Dendritic cell treated with granulocyte-macrophage colony-stimulating factor and Interleukin-4, amounts not matched to agents 40 ng/mL and 50 ng/mL, for 4 days (primary cell): ENCODE measurements around the gene HELLS.
"Not testable (repeated sequence)": the region's sequence is repeated elsewhere in the genome, so short reads cannot be mapped to it uniquely, and the experiment has no call there.

Experiments
- H3K27ac Mint-ChIP-seq: one replicate; pipeline ENCODE4 v1.8.0; 2022; ENCODE audit warnings: mild to moderate bottlenecking, mixed read lengths
- H3K27me3 Mint-ChIP-seq: one replicate; pipeline ENCODE4 v1.8.0; 2022; ENCODE audit warnings: mild to moderate bottlenecking, mixed read lengths
- H3K36me3 Mint-ChIP-seq: one replicate; pipeline ENCODE4 v1.8.0; 2022; ENCODE audit warnings: low read depth, mixed read lengths
- H3K4me1 Mint-ChIP-seq: one replicate; pipeline ENCODE4 v1.8.0; 2022; ENCODE audit warnings: low read depth, mixed read lengths
- H3K4me3 Mint-ChIP-seq: one replicate; pipeline ENCODE4 v1.8.0; 2022; ENCODE audit warnings: mild to moderate bottlenecking, moderate library complexity, mixed read lengths
- H3K9me3 Mint-ChIP-seq: one replicate; pipeline ENCODE4 v1.8.0; 2022; ENCODE audit warnings: mixed read lengths
- intact Hi-C: fragments of 100-400 bp; cut with micrococcal nuclease; formaldehyde crosslinking; loops from one replicate; pipeline ENCODE4 v1.15.0; 2022

HELLS gene

GRCh38 chr10:94627511-94627910 is 81.9 kb downstream of the HELLS start:
- H3K4me1 Mint-ChIP-seq, result peaks cover 6% of the 10 kb centered on the region
- H3K27ac Mint-ChIP-seq, result no peak overlapping the region
- H3K9me3 Mint-ChIP-seq, result no peaks in the 10 kb centered on the region
- no peak overlapping the region for H3K4me3 Mint-ChIP-seq
- H3K36me3 Mint-ChIP-seq, result no peaks in the 10 kb centered on the region
- intact Hi-C loops, result loop anchor here (10.0 kb wide), 1 partner anchor 617 kb away; no protein-coding TSS in a partner anchor
- no peaks in the 10 kb centered on the region for H3K27me3 Mint-ChIP-seq

GRCh38 chr10:94630017-94630688 is 84.6 kb downstream of the HELLS start:
- H3K4me3 Mint-ChIP-seq, result no peak overlapping the region
- H3K4me1 Mint-ChIP-seq, result peaks cover 6% of the 10 kb centered on the region
- no peaks in the 10 kb centered on the region for H3K36me3 Mint-ChIP-seq
- no peak overlapping the region for H3K27ac Mint-ChIP-seq
- H3K27me3 Mint-ChIP-seq, result no peaks in the 10 kb centered on the region
- intact Hi-C loops, result no loop called here
- no peaks in the 10 kb centered on the region for H3K9me3 Mint-ChIP-seq

- Mint-ChIP-seq H3K27ac (no peak overlapping the region), H3K9me3 (no peaks in the 10 kb centered on the region), H3K36me3 (no peaks in the 10 kb centered on the region), H3K4me3 (no peak overlapping the region), H3K27me3 (no peaks in the 10 kb centered on the region), H3K4me1 (peaks cover 6% of the 10 kb centered on the region)
- intact Hi-C loops, result no loop called here
Observed at GRCh38 chr10:94631077-94631875, 85.7 kb downstream of the HELLS start.

- Mint-ChIP-seq H3K9me3 (peaks cover 11% of the 10 kb centered on the region), H3K4me1 (peaks cover 6% of the 10 kb centered on the region), H3K4me3 (no peak overlapping the region), H3K27me3 (no peaks in the 10 kb centered on the region), H3K27ac (no peak overlapping the region), H3K36me3 (no peaks in the 10 kb centered on the region)
- intact Hi-C loops, result no loop called here
Observed at GRCh38 chr10:94632954-94633353, 87.4 kb downstream of the HELLS start.

- H3K27ac Mint-ChIP-seq, intact Hi-C loops, H3K27me3 Mint-ChIP-seq, H3K4me3 Mint-ChIP-seq, H3K4me1 Mint-ChIP-seq, H3K36me3 Mint-ChIP-seq: not testable (repeated sequence)
- peaks cover 26% of the 10 kb centered on the region for H3K9me3 Mint-ChIP-seq
Observed at GRCh38 chr10:94638097-94638496, 92.5 kb downstream of the HELLS start.

GRCh38 chr10:94639902-94640301 is 94.3 kb downstream of the HELLS start:
- no peaks in the 10 kb centered on the region for H3K36me3 Mint-ChIP-seq
- intact Hi-C loops, result no loop called here
- no peak overlapping the region for H3K27ac Mint-ChIP-seq

GRCh38 chr10:94640562-94640961 is 95.0 kb downstream of the HELLS start:
- no peak overlapping the region for H3K4me3 Mint-ChIP-seq

More at GRCh38 chr10:94639902-94640301, 94.3 kb downstream of the HELLS start:
- Mint-ChIP-seq H3K4me3 (no peak overlapping the region), H3K9me3 (peaks cover 26% of the 10 kb centered on the region), H3K27me3 (no peaks in the 10 kb centered on the region), H3K4me1 (no peaks in the 10 kb centered on the region)

GRCh38 chr10:94641480-94641879 is 95.9 kb downstream of the HELLS start:
- Mint-ChIP-seq H3K4me3 (no peak overlapping the region), H3K36me3 (no peaks in the 10 kb centered on the region), H3K27me3 (no peaks in the 10 kb centered on the region), H3K4me1 (no peaks in the 10 kb centered on the region), H3K9me3 (peaks cover 26% of the 10 kb centered on the region), H3K27ac (no peak overlapping the region)
- intact Hi-C loops, result no loop called here

More at GRCh38 chr10:94640562-94640961, 95.0 kb downstream of the HELLS start:
- H3K27ac Mint-ChIP-seq, result no peak overlapping the region
- H3K9me3 Mint-ChIP-seq, result peaks cover 26% of the 10 kb centered on the region
- H3K4me1 Mint-ChIP-seq, result no peaks in the 10 kb centered on the region
- H3K27me3 Mint-ChIP-seq, result no peaks in the 10 kb centered on the region
- H3K36me3 Mint-ChIP-seq, result no peaks in the 10 kb centered on the region
- intact Hi-C loops, result no loop called here

GRCh38 chr10:94644352-94644751 is 98.8 kb downstream of the HELLS start:
- Mint-ChIP-seq H3K36me3 (no peaks in the 10 kb centered on the region), H3K4me3 (no peak overlapping the region), H3K27me3 (no peaks in the 10 kb centered on the region), H3K9me3 (peaks cover 12% of the 10 kb centered on the region), H3K4me1 (no peaks in the 10 kb centered on the region), H3K27ac (no peak overlapping the region)
- intact Hi-C loops, result no loop called here

- H3K4me1 Mint-ChIP-seq, result no peaks in the 10 kb centered on the region
- H3K27me3 Mint-ChIP-seq, result no peaks in the 10 kb centered on the region
- H3K9me3 Mint-ChIP-seq, result peaks cover 17% of the 10 kb centered on the region
Observed at GRCh38 chr10:94645285-94645684, 99.7 kb downstream of the HELLS start.

More at GRCh38 chr10:94645285-94645684, 99.7 kb downstream of the HELLS start:
- Mint-ChIP-seq H3K36me3 (no peaks in the 10 kb centered on the region), H3K27ac (no peak overlapping the region), H3K4me3 (no peak overlapping the region)
- intact Hi-C loops, result no loop called here
